Lower leg skin (tissue), 4 donors: ENCODE results near the gene NARS2. TPM values are rescaled to one million over a fixed set of nuclear protein-coding genes. Genes with fewer than 3 reads are reported as not detected.

Experiments used
- DNase-seq, 2 donors: peaks; one replicate each; pipeline ENCODE4 v3.0.0-alpha.2; 2019; ENCODE audit warnings: low spot score in 2 of 2
- H3K4me3 ChIP-seq: fragments of 200-600 bp; sonication (generic); 2 replicates; pipeline ENCODE4 v1.5.1; 2017; ENCODE audit warnings: mild to moderate bottlenecking, low read depth; ENCODE audit not compliant: poor library complexity, severe bottlenecking
- POLR2A ChIP-seq, 2 donors: fragments of 450-650 bp; IDR thresholded peaks; one replicate each; pipeline ENCODE4 v1.6.1; 2016 to 2017; ENCODE audit warnings: antibody characterized with exemption in 2 of 2, mild to moderate bottlenecking in 1 of 2, moderate library complexity in 1 of 2
- WGBS, 2 donors: methylation state at CpG; one replicate each; pipeline ENCODE4 v1.1.5; 2018; 5-methylcytosine and 5-hydroxymethylcytosine counted together
- intact Hi-C: fragments of 100-400 bp; cut with DNase I; formaldehyde crosslinking; loops from one replicate; pipeline ENCODE4 v1.15.0; 2023; ENCODE audit warnings: low total_unique reads
- total RNA-seq, 4 donors: library from RNA; depleted of rRNA; stranded (reverse); fragments of >200 nt; gene quantifications; one replicate each; pipeline ENCODE4 v1.1.0, GENCODE V29; 2016
- TF ChIP-seq, protein P1 (sequence below), 3 donors: fragments of 450-650 bp; IDR thresholded peaks; one replicate each; pipeline ENCODE4 v1.5.1; 2016; ENCODE audit warnings: antibody characterized with exemption in 3 of 3, mild to moderate bottlenecking in 3 of 3, moderate library complexity in 2 of 3

The NARS2 gene
- total RNA-seq, 4 donors from 2014 or later, result 11.2 to 15.7 (median 14.0) TPM

DNA sequence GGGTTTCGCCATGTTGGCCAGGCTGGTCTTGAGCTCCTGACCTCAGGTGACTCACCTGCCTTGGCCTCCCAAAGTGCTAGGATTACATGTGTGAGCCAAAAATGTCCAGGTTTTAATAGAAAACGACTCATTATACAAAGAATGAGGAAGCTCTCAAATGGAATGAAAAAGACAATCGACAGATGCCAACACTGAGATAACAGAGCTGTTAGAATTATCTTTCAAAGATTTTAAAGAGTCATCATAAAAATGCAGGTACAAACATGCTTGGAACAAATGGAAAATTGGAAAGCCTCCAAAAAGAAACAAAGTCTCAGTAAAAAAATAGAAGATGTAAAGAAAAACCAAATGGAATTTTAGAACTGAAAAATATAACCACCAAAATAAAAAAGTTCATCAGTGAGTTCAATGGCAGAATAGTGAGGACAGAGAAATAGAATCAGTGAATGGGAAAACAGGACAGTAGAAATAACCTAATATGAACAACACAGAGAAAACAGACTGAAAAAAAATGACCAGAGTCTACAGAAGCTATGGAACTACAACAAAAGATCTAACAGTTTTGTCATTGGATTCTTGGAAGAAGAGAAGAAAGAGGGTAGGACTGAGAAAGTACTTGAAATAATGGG lies 168.0 kb downstream of the NARS2 start:
- WGBS, 2 donors, result 62 to 65% methylated on average over 3 of the region's 3 CpGs
- no peak overlapping the region for H3K4me3 ChIP-seq
- TF ChIP-seq, protein P1, sequence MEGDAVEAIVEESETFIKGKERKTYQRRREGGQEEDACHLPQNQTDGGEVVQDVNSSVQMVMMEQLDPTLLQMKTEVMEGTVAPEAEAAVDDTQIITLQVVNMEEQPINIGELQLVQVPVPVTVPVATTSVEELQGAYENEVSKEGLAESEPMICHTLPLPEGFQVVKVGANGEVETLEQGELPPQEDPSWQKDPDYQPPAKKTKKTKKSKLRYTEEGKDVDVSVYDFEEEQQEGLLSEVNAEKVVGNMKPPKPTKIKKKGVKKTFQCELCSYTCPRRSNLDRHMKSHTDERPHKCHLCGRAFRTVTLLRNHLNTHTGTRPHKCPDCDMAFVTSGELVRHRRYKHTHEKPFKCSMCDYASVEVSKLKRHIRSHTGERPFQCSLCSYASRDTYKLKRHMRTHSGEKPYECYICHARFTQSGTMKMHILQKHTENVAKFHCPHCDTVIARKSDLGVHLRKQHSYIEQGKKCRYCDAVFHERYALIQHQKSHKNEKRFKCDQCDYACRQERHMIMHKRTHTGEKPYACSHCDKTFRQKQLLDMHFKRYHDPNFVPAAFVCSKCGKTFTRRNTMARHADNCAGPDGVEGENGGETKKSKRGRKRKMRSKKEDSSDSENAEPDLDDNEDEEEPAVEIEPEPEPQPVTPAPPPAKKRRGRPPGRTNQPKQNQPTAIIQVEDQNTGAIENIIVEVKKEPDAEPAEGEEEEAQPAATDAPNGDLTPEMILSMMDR (IDR thresholded peaks at IDR 0.05), result no peak
- TF ChIP-seq POLR2A (IDR thresholded peaks at IDR 0.05), result no peak
- intact Hi-C loops, result no loop called here
- DNase-seq, result no peak

DNA sequence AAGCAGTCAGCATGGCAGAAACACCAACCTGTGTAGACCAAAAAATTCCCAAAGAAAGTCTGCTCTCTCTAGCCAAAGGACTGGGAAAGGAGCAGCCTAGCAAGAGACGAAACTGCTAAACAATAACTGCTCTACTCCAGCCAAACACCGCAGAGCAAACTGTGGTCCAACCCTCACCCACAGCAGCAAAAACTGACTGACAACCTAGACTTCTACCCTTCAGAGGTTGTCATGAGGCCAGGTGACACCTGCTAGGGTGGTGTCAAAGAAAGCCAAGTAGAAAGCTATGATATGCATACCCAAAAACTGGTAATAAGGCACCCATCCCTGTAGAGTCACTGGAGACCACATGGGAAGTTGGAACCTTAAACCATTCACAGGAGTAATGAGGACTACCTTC lies 168.9 kb downstream of the NARS2 start:
- intact Hi-C loops, result no loop called here
- WGBS, 2 donors, result 47 to 71% methylated on average over 2 of the region's 2 CpGs
- TF ChIP-seq, protein P1 (IDR thresholded peaks at IDR 0.05), result no peak
- TF ChIP-seq POLR2A (IDR thresholded peaks at IDR 0.05), result no peak
- H3K4me3 ChIP-seq, result no peak overlapping the region
- DNase-seq, result no peak

DNA sequence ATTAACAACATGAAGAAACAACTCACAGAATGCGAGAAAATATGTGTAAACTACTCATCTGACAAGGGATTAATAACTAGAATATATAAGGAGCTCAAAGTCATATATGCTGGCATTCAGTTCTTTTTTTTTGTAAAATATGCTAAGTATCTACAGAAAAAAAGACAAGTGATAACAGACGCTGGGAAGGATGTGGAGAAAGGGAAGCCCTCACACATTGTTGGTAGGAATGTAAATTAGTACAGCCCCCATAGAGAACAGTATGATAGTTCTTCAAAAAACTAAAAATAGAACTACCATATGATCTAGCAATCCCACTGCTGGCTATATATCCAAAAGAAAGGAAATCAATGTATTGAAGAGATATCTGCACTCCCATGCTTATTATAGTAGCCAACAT lies 170.9 kb downstream of the NARS2 start:
- TF ChIP-seq, protein P1 (IDR thresholded peaks at IDR 0.05), result no peak
- no peak for TF ChIP-seq POLR2A (IDR thresholded peaks at IDR 0.05)
- intact Hi-C loops, result no loop called here
- H3K4me3 ChIP-seq, result no peak overlapping the region
- 72% methylated on average over 2 of the region's 2 CpGs for WGBS, 2 donors
- no peak for DNase-seq

DNA sequence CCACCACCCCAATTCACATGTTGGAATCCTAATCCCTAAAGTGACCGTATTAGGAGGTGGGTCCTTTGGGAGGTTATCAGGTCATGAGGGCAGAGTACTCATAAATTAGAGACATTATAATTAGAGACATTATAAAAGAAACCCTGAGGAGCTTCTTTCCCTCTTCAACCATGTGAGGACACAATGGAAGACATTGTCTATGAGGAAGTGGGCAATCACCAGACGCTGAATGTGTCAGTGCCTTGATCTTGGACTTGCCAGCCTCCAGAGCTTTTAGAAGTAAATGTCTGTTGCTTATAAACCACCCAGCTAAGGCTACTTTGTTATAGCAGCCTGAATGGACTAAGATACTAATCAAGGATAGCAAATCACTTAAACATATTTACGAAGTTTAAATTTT lies 171.8 kb downstream of the NARS2 start:
- no peak for DNase-seq
- no peak overlapping the region for H3K4me3 ChIP-seq
- TF ChIP-seq, protein P1 (IDR thresholded peaks at IDR 0.05), result no peak
- TF ChIP-seq POLR2A (IDR thresholded peaks at IDR 0.05), result no peak
- intact Hi-C loops, result no loop called here
- WGBS, 2 donors, result 93 to 95% methylated on average over 3 of the region's 3 CpGs

DNA sequence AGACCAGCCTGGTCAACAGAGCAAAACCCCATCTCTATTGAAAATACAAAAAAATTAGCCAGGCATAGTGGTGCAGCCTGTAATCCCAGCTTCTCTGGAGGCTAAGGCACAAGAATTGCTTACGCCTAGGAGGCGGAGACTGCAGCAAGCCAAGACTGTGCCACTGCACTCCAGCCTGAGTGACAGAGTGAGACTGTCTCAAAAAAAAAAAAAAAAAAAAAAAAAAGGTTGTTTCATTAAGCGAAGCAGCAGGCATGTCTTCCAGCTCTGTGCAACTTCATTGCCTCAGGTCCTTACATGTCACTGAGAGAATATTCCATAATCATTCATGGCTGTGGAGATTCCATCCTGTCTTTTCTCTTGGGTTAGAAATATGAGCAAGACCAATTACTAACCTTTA lies 174.0 kb downstream of the NARS2 start:
- DNase-seq, result no peak
- 69 to 89% methylated on average over 3 of the region's 3 CpGs for WGBS, 2 donors
- no peak overlapping the region for H3K4me3 ChIP-seq
- no peak for TF ChIP-seq POLR2A (IDR thresholded peaks at IDR 0.05)
- TF ChIP-seq, protein P1 (IDR thresholded peaks at IDR 0.05), result no peak
- intact Hi-C loops, result no loop called here

DNA sequence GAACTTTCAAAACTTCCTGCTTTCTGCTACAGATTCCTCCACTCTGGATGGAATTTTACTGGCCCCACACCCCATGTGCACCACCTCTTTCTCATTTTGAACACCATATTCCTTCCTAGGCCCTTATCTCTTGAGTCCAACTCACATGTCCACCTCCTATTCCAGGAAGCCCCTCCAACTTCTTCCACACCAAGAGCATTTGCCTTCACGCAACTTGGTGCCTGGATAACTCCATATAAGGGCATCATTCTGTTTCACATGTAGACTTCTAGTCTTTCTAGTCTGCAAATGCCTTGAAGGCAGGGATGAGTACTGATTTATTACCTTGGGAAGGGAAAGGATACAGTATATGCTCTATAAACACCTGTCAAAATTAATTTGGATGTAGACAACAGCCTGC lies 174.5 kb downstream of the NARS2 start:
- no peak overlapping the region for H3K4me3 ChIP-seq
- DNase-seq, result no peak
- 90 to 94% methylated on average over 1 of the region's 1 CpG for WGBS, 2 donors
- intact Hi-C loops, result no loop called here
- TF ChIP-seq, protein P1 (IDR thresholded peaks at IDR 0.05), result no peak
- TF ChIP-seq POLR2A (IDR thresholded peaks at IDR 0.05), result no peak
